Measurements from ENCODE around the gene ARHGEF2. TPM values are rescaled to one million over a fixed set of nuclear protein-coding genes. Genes with fewer than 3 reads are reported as not detected.

ARHGEF2 gene
- total and polyA plus RNA-seq, 2 of the 13 experiments (the other 11 are each of a cell fraction or from before 2014, with no cell fraction given), result 16.1 to 32.1 TPM

GRCh38 chr1:155941845-155942531, 36.4 kb downstream of the ARHGEF2 start (continued):
- TF ChIP-seq E2F5 (CRISPR knock-in tag; conservative IDR thresholded peaks at IDR 0.05) (no peak), HOXA3 (CRISPR knock-in tag; IDR thresholded peaks at IDR 0.05) (peak; percentile 60), ZNF605 (CRISPR knock-in tag; IDR thresholded peaks at IDR 0.05) (0 out of 2 replicates have a peak, but pooled peaks have one; percentile 3), ZEB1 (IDR thresholded peaks at IDR 0.05; ENCODE audit: insufficient replicate concordance, low read depth) (no peak), PCBP1 (IDR thresholded peaks at IDR 0.05; ENCODE audit: borderline replicate concordance, low read depth, low read length) (0 out of 2 replicates have a peak, but pooled peaks have one; percentile 4), STAT6 (CRISPR knock-in tag; IDR thresholded peaks at IDR 0.05; ENCODE audit: borderline replicate concordance) (no peak), SNAI1 (CRISPR knock-in tag; IDR thresholded peaks at IDR 0.05; ENCODE audit: borderline replicate concordance) (no peak), CCAR2 (optimal IDR thresholded peaks at IDR 0.05; ENCODE audit: low read depth, low read length) (no peak), KAT8 (CRISPR knock-in tag; IDR thresholded peaks at IDR 0.05) (no peak), RNF2 (conservative IDR thresholded peaks at IDR 0.05; ENCODE audit: low read depth) (no peak), SP2 (CRISPR knock-in tag; IDR thresholded peaks at IDR 0.05) (peak; percentile 34; the same call in 1 of the 2 replicates)

Data from HepG2 (cell line).